GM10248 (cell line): ENCODE measurements around the gene CDH23.

Source experiments
- CTCF ChIA-PET: fragments of 300-600 bp; sonication (Branson Sonifier 250); formaldehyde crosslinking; extraction: SDS; loops from one replicate; lab custom pipeline; 2021; ENCODE audit warnings: antibody characterized with exemption; lab: Yijun Ruan, JAX
- POLR2A ChIA-PET: fragments of 350-650 bp; sonication (Branson Sonifier 250); formaldehyde crosslinking; extraction: SDS; loops from one replicate; lab custom pipeline; 2020; ENCODE audit warnings: antibody characterized with exemption; lab: Yijun Ruan, JAX
- DNase-seq: peaks from one replicate; pipeline ENCODE4 v3.0.0; 2012; ENCODE audit errors: extremely low spot score
- CTCF ChIP-seq: IDR thresholded peaks from 2 replicates; pipeline ENCODE4 v1.5.1; 2012; ENCODE audit warnings: mild to moderate bottlenecking, low read depth; ENCODE audit errors: extremely low read depth, missing control alignments, control extremely low read depth

The CDH23 gene

GRCh38 chr10:71818674-71819260, 422.0 kb downstream of the CDH23 start:
- POLR2A ChIA-PET = interaction anchor here (0.6 to 0.9 kb wide), 2 partner anchors 10 to 1643 kb away, joined by 3 to 5 read pairs; no protein-coding TSS in a partner anchor
- CTCF ChIA-PET = interaction anchor here (1.0 to 2.2 kb wide), 4 partner anchors 17 to 230 kb away, joined by 3 to 11 read pairs (median 4); no protein-coding TSS in a partner anchor
- DNase-seq = no peak
- no peak for TF ChIP-seq CTCF

- TF ChIP-seq CTCF = no peak
- ChIA-PET CTCF (interaction anchor here (1.0 to 2.2 kb wide), 3 partner anchors 18 to 501 kb away, joined by 3 to 11 read pairs (median 3); partner anchors contain the start of gene SLC29A3), POLR2A (interaction anchor here (0.6 kb wide), 1 partner anchor 1644 kb away, joined by 5 read pairs; no protein-coding TSS in a partner anchor)
- DNase-seq = no peak
Measured at GRCh38 chr10:71819441-71819861, 422.7 kb downstream of the CDH23 start.

- POLR2A ChIA-PET = no interaction called here
- no peak for TF ChIP-seq CTCF
Measured at GRCh38 chr10:71819985-71820384, 423.3 kb downstream of the CDH23 start.

GRCh38 chr10:71820966-71821365, 424.2 kb downstream of the CDH23 start:
- DNase-seq = no peak
- CTCF ChIA-PET = interaction anchor here (1.0 to 1.1 kb wide), 2 partner anchors 9 to 75 kb away, joined by 4 to 5 read pairs; no protein-coding TSS in a partner anchor
- no peak for TF ChIP-seq CTCF
- POLR2A ChIA-PET = no interaction called here

More at GRCh38 chr10:71819985-71820384, 423.3 kb downstream of the CDH23 start:
- CTCF ChIA-PET = interaction anchor here (1.0 to 2.2 kb wide), 3 partner anchors 76 to 502 kb away, joined by 3 to 11 read pairs (median 5); partner anchors contain the start of gene SLC29A3
- no peak for DNase-seq

GRCh38 chr10:71821909-71822763, 425.4 kb downstream of the CDH23 start:
- no peak for TF ChIP-seq CTCF
- POLR2A ChIA-PET = no interaction called here
- no peak for DNase-seq
- CTCF ChIA-PET = interaction anchor here (0.7 to 1.8 kb wide), 4 partner anchors 10 to 74 kb away, joined by 3 to 22 read pairs (median 4); no protein-coding TSS in a partner anchor

- no peak for TF ChIP-seq CTCF
- no peak for DNase-seq
- ChIA-PET POLR2A (no interaction called here), CTCF (interaction anchor here (1.8 kb wide), 2 partner anchors 11 to 73 kb away, joined by 5 to 22 read pairs; no protein-coding TSS in a partner anchor)
Measured at GRCh38 chr10:71823356-71823755, 426.6 kb downstream of the CDH23 start.
